ENCODE data around the gene APBA1.
A peak's percentile ranks its signal among the peaks of the same experiment; 100 is the strongest.
"Not testable (repeated sequence)": the region's sequence is repeated elsewhere in the genome, so short reads cannot be mapped to it uniquely, and the experiment has no call there.

The APBA1 gene

DNA sequence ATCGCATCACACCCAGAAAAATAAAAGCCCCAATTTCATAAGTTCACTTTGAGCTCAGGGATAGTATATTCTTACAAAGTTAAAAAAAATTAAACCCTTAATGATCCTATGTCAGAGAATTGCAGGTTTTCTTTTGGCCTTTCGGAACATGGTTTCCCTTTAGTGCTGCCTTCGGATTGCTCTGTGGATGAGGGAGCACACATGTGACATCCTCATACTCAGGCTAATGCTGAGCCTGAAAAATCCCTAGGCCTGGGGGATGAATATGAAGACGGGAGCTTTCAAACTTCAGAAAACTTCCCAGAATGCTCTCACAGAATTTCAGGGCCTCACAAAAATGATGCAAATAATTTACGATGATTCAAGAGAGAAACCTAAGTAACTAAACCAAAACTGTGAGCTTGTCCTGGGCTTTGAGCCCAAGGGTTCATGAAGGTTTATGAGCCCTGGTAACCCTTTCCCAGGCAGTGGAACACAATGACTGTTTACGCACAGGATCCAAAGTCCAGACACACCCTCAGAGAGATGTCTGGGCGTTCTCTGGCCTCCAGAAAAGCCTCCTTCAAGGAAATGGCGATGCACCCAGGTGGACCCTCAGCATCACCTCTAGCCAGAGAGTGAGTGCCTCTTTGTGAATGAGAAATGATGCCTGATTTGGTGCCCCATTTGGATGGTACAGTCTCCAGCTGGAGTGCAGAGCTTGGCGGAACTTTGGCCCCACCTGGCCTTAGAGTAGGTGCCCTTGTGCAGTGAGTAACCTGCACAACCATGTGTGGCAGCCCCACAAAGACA is 201.8 kb downstream of the APBA1 start:
- DNase-seq, result no peak

DNA sequence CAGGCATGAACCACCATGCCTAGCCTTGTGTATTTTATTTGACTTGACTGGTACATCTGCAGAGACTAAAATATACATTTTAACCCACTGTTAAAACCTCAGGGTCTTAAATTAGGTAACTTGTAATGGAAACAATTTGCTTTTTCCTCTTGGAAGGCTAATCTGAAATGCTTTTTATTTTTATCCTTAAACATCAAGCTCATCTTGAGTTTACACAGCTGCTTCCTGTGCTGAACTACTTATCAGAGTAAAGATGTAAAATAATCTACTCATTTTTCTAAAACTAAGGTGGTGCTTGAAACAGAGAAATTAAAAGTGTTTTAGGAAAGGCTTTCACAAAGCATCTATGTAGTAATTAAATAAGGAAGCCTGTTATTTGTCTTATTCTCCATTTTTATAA is 203.0 kb downstream of the APBA1 start:
- no peak for DNase-seq

DNA sequence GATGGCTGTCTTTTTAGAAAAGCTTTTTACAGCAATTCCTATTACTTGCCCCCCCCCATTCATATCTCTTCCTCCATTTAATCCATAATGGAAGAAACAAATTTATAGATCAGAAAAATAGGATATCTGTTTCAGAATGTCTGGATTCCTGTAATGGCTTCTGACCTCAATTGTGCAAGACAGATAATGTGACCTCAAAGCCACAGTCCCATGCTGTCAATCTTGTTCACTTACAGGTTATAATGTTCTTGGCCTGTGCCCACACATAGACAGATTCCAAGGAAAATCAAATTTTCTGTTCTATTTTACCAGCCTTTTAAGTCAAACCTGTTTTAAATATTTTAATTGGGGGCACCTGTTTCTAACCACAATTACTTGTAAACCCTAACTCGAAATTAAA is 203.8 kb downstream of the APBA1 start:
- DNase-seq, result no peak

DNA sequence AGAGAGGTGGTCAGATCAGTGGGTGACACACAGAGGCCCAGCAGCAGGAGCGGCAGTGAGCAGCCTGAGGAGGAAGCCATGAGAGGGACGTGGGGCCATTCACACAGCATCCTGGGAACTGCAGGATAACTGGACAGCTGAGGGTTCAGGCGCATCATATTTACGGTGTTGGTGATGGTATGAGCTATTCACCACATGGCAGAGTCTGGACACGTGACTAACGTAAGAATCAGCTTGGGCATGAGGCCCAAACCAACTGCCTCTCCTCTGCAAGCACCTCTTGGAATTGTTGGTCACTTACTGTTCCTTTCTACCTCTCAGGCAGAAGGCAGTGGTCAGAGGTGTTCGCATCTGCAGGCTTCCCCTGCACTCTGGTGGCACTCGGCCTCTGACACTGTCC is 206.0 kb downstream of the APBA1 start:
- DNase-seq, result peak; percentile 10

DNA sequence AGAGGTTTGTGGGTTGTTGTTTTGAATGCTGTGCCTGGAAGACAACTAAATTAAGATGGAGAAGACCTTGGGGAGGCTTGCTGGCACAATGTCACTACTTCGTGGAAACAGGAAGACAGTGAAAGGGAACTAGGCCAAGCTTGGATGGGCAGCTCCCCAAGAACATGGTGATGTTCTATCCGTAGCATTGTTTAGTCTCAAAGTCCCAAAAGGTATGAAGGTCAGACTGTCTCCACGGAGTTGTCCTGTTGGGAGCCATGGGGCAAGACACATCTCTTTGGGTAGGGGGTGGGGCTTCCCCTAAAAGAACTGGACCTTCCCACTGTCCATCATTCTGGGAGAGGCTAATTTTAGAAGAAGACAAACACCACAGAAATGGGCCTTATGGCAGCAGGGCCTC is 206.7 kb downstream of the APBA1 start:
- no peak for DNase-seq

DNA sequence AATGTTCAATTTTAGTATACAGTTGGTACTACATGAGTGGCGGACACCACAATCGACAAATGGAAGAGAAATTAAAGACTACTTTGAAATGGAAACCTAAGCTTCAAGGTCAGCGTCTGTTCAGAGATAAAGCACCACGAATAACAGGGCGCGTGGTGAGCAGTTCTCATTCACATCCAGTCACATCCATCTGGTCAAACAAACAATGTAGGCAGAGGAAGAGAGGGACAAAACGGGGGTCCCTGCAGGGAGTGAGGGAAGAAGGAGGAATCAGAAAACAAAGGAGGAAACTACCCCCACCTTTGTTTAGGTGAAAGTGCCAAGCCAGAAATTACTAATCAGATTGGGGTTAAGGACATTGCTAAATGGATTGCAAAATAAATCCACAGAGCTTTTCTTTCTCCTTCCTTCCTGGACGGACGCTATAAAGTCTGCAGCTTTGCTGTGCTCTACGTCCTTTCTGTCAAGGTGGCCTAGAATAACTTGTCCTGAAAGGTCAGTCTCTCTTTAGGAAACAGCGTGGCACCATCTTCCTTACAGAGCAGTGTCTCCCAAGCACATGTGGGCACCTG is 208.6 kb downstream of the APBA1 start:
- no peak for DNase-seq

DNA sequence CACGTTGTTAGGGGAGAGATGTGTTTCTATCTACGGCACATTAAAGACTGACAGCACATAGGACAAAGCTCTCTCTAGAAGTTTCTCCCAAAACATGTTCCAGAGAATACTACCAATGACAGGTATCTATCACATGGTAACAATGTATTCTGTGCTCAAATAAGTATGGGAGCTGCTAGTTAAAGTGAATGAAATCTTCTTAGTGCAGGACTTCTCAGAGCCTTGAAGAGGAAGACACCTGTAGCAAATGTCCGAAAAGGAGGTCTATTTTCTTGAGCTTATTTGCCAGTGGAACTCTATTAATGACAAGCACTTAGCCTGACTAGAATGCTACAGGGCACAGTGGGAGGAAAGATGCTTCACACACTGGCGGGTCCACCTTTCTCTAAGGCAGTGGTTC is 209.8 kb downstream of the APBA1 start:
- DNase-seq, result no peak

DNA sequence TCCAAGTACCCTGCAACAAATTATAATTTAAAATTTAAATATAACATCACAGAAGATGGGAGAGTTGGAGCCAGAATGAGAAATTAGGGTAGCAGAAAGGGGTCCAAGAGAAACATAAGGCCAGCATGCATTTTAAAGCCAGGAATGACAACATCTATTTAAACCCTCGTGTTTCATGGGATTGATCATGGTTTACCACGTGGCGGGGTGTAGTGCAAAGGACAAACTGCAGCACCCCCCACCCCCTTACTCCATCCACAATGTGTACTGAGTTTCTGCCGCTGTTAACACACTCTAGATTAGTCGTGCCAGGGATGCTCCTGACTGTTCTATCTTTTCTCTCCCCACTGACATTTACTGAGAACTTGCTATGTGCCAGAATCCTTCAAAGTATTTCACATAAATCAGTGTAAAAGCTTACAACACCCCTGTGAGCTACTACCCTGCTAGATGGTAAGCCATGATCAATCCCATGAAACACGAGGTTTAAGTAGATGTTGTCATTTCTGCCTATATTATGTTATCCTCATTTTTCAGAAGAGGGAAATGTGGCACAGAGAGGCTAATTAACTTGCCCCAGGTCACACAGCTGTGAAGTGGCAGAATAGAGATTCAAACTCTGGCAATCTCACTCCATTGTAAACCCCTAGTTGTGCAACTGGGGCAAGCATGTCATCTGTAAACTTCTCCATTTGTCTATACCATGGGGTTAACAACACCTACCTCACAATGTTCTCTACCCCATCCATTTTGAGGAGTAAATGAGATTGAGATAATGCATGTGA is 210.9 kb downstream of the APBA1 start:
- DNase-seq, result no peak

DNA sequence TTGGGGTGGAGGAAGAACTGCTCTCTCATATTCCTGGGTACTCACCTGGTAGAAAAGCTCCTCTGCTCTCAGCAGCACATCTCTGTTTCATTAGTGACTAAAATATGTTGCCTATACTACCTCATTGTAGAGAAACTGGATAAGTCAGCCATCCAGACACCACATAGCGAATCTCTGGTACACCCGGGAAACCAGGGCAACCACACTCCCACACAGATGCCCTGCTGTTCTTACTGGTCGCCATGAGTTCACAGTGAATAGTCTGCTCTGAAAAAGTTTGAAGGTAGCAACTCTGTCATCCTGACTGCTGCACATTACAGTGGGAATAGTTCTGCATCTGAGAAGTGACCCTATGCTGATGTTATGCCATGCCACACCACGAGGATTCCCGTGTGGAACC is 212.2 kb downstream of the APBA1 start:
- DNase-seq, result no peak

DNA sequence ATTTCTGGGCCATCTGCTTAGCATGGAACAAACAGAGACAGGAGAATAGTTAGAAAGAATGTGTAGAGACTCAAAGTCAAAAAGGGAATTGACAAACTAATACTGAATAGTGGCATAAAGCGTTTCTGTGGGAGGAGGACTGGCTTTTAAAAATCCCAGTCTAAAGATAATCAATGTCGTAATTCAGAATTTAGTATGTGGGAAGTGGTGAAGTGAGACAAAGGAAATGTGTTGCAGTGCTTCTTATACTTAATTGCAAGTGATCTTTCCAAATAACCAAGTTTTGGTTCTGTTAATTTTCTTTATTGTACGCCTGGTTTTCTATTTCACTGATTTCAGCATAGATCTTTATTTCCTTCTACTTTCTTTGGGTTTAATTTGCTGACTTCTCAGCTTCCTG is 214.0 kb downstream of the APBA1 start:
- DNase-seq, result no peak

DNA sequence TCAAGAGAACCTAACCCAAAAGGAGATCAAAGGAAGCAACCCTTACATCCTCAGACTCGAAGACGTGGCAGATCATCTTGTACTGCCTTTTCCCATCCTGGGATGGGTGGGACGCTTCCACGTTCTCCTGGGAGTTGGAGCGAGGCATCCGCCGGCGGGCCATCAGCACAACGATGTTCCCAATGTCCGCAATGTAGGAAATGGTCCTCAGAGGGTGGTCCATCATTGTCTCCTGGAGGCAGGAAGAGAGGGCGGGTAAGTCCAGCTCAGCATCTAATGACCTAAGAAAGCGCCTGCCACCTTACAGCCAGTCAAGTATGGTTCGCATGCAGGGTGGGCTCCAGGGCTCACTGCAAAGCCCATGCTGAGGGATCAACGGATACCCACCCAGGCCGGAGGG is 216.0 kb downstream of the APBA1 start:
- DNase-seq, result no peak

DNA sequence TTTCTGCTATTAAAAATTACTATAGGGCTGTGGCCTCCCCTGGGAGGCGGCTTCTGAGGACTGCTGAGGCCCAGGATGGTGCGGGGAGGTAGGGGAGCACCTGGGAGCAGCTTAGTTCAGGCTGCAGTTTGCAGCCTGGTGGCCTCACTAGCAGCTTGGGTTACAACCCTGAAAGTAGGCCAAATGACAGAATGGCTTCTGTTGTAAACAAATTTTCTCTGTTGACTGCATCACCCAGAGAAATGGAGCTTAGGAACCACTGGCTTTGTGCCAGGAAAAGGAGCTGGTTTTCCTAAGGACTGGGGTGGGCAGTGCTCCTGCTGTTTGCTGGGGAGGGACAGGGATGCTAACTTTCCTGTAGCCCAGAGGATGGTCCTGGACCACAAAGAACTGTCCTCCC is 216.9 kb downstream of the APBA1 start:
- DNase-seq, result no peak

DNA sequence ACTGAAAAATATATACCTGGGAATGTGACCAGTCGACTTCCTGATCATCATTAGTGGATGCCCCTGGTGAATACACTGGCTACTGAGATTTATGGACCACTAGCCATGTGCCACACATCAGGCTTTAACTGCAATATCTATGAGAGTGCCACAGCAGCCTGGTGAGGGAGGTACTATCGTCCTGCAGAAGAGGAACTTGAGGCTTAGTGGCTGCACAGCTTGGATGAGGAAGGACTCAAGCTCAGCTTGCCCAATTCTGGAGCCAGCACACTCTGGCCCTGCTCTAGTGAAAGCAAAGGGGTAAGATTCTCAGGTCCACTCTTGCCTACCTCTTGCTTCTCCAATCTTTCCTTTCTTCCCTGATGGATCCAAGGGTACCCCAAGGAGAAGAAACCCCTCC is 217.8 kb downstream of the APBA1 start:
- no peak for DNase-seq

DNA sequence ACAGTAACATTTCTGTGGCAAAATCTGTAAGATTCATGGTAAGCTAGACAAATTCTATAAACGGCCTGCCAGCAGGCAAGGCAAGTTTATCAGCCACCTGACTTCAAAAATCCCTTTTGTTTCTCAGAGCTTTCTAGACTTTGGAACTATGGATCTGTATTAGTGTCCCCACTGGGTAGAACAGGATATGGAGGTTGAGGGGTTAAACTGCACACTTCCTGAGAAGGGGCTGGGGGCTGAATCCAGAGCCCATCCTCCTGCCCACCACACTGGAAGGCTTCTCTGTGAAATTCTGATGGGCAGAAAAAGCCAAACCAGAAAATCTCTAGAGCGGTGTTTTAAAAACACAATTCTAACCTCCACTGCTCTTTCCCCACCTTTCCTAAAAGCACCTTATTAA is 218.4 kb downstream of the APBA1 start:
- DNase-seq, result no peak

DNA sequence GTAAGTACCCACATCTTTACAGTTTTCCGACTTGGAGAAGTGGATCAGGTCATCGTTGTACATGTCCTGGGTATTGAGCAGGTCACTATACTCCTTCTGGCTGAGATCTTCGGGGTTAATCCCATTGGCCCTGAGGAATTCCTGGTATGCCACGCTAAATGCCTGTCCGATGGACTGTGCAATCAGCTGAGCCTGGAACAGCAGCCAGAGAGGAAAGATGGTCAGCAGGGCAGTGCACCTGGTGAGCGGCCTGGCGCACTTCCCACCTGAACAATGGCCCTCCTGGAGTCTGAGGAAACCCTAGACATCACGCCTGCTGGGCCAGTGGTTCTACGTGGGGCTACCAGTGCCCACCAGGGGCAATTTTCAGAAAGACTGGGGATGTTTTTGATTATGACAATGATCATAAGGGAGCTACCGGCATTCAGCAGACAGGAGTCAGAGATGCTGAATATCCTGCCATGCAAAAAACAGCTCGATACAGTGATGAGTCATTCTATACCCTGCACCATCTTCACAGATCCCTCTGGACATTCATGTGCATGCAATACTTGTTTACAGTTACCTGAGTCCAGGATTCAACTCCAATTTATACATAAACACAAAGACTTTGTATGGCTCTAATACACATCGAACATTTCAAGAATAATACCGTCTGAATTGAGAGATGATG is 219.9 kb downstream of the APBA1 start:
- DNase-seq, result no peak

DNA sequence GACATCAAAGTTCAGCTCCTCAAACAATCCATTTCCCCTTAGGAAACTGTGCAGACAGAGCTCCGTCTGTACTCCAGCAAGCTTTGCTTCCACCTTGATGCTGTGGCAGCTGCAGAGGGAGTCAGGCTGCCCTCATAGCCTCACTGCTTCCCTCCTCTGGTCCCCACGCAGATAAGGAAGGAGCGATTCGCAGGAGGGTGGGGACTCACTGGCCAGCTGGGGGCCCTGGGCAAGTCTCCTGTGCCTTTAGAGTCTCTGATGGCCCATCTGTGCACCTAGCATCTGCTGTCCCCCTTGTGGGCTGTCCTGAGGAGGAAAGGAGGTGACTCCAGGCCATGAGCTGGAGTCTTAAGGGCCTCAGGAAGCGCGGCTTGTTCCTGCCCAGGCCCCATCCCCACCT is 225.7 kb downstream of the APBA1 start:
- DNase-seq, result no peak

DNA sequence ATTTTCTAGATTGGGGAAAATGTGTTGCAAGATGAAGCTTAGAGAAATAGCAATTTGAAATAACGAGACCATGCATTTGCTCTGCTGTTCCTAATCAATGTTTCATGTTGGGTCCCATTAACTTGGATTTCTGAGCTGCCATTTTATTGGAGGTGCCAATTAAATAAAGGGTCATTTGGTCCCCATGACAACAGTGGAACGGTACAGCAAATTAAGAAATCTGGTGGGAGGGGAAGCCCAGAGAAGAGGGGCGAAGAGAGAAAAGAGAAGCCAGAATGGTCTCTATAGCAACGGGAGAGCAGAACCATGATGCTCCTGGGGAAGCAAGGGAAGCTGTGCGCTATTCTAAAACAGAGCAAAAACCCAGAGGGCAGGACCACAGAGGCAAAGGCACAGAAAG is 226.9 kb downstream of the APBA1 start:
- DNase-seq, result no peak

DNA sequence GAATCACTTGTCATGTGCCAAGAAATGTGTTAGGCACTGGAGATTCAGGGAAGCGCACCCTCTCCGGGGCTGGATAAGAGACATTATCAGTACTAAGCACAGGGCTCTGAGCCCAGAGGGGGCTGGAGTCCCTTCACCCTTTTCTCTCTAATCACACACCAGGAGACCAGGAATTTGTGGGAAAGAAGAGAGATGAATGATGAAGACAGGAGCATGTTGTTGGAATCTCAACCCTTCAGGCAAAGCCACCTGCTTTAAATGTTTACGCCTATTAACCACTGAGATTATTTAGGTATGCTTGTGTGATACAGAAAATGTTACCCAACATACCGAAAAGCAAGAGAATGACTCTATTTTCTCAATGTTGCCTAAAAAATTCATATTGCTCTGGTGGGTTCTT is 227.4 kb downstream of the APBA1 start:
- DNase-seq, result no peak

DNA sequence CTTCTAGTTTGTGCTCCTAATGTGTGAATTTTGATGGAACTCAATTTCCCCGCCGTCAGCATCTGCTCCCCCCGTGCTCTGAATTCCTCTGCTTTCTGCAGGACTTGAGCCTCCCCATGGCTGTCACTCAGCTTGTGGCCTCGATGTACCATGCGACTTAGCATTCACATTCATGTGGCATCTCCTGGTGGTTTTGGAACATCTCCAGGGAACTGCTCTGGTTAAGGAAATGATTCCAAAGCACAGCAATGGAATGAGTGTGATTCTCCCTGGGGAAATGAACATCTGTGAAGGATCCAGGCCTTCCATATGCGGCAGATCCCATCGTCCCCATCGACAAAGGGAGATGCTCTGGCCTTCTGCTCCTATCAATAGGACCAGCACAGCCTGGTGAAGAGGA is 228.2 kb downstream of the APBA1 start:
- peak; percentile 96 for DNase-seq

DNA sequence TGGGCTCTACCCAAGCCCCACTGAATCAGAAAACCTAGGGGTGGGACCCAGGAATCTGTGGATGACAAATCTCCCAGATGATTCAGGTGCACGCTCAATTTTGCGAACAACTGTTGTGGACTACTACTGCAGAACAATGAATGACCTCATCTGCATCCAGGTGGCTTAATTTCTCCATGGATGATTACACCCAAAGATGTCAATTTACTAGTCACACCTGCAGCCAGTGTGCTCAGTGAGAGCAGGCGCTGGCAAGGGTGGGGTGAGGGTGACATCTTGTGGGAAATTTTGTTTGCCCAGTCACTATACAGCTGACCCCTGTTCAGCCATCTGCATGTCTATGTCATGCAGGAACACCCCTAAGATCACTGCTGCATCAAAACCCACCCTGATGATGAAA is 229.0 kb downstream of the APBA1 start:
- no peak for DNase-seq

DNA sequence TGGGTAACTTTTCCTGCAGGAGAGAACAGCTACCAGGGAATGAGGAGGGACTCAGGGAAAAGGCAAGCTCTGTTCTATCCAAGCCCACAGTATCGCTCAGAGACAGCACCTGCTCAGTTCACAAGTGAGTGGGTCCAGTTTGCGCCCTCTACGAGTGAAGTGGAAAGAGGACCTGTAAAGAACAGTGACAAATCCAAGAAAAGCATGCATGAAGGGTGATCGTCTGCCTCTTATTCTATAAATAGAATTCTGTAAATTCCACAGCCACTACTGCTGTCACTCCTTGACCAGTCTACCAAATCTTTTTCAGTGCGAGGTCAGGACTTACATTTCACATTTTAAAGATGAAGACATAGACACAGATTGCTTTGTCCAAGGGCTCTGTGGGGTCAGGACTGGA is 229.7 kb downstream of the APBA1 start:
- DNase-seq, result peak; percentile 24

DNA sequence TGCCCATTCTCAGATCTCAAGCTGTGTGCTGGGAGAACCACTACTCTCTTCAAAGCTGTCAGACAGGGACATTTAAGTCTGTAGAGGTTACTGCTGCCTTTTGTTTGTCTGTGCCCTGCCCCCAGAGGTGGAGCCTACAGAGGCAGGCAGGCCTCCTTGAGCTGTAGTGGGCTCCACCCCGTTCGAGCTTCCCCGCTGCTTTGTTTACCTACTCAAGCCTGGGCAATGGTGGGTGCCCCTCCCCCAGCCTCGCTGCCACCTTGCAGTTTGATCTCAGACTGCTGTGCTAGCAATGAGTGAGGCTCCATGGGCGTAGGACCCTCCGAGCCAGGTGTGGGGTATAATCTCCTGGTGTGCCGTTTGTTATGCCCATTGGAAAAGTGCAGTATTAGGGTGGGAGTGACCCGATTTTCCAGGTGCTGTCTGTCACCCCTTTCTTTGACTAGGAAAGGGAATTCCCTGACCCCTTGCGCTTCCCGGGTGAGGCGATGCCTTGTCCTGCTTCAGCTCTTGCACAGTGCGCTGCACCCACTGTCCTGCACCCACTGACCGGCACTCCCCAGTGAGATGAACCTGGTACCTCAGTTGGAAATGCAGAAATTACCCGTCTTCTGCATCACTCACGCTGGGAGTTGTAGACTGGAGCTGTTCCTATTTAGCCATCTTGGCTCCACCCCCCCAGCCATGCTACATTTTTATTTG is 231.8 kb downstream of the APBA1 start:
- DNase-seq, result not testable (repeated sequence)

DNA sequence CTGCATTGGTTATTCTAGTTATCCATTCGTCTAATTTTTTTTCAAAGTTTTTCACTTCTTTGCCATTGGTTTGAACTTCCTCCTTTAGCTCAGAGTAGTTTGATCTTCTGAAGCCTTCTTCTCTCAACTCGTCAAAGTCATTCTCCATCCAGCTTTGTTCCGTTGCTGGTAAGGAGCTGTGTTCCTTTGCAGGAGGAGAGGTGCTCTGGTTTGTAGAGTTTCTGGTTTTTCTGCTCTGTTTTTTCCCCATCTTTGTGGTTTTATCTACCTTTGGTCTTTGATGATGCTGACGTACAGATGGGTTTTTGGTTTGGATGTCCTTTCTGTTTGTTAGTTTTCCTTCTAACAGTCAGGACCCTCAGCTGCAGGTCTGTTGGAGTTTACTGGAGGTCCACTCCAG is 232.5 kb downstream of the APBA1 start:
- not testable (repeated sequence) for DNase-seq

Measured in fibroblast of skin of back (primary cell).